ENCODE data around the gene ANAPC15. TPM values are rescaled to one million over a fixed set of nuclear protein-coding genes. Genes with fewer than 3 reads are reported as not detected.
A peak's percentile ranks its signal among the peaks of the same experiment; 100 is the strongest.

ANAPC15 gene
- polyA plus RNA-seq, 12 donors, result 31.3 to 61.4 (median 33.5) TPM; not detected in 1

DNA sequence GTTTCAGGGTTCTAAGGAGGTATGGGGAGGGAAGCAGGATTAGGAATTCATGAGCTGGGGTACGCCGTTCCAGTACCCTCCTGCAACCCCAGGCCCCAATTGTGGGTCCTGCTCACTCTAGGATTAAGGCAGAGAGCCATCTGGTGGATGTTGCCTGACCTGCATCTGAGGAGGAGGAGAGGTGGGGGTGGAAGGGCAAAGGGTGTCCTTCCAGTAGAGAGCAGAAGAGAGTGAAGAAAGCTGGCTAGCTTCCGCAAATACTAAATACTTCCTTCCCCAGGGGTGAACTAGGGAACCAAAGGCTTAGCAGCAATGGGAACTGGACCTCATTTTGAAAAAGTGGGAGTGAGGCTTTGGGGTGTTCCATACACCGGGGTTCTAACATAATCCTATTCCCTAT is 21.2 kb downstream of the ANAPC15 start:
- DNase-seq, result peak; percentile 60

GRCh38 chr11:72088076-72088808 is 24.3 kb downstream of the ANAPC15 start:
- no peak for DNase-seq

DNA sequence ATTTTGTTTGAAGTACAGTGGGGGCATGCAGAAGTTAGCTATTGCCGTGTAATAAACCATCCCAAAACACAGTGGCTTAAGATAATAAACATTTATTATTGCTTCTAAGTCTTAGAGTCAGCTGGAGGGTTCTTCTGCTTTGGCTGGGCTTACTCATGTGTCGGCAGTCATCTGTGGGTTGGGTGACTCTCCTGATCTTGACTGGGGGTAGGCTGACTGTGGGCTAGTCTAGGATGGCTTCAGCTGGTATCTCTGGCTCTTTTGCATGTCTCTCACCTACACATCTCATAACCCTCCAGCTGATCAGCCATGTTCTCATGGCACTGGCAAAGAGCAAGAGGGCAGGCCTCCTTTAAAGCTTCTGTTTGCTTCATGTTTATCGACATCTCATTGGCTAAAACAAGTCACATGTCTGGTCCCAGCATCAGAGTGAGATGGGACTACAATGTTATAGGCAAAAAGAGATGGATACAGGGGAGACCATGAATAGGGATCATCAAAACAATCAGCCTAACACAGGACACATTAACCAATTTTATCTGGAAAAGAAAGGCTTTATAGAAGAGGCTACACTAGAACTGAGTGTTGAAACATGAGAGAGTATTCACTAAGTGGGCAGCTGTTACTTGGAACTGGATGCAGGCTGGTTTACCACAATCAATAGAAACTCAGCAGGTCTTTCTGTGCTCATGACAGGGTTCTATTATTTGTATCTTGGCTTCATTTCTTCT is 26.7 kb downstream of the ANAPC15 start:
- no peak for DNase-seq

- no peak for DNase-seq
Measured at GRCh38 chr11:72084965-72085364, 27.5 kb downstream of the ANAPC15 start.

DNA sequence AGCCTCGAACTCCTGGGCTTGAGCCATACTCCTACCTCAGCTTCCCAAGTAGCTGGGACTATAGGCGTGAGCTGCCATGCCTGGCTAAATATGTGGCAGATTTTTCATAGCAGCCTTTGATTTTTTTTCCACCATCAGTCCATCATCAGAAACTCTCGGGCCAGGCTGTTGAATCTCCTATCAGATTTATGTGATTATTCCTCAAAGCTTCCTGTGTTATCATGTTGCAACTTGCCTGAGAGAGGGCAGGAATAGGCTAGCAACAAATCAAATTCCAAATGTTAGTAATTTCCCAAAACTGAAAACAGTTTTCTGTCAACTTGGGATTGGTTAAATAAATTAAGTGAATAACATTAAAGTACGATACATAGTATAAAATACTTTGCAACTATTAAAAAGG is 28.4 kb downstream of the ANAPC15 start:
- DNase-seq, result no peak

GRCh38 chr11:72083414-72083813 is 29.1 kb downstream of the ANAPC15 start:
- DNase-seq, result no peak

- DNase-seq, result no peak
Measured at GRCh38 chr11:72081821-72082453, 30.6 kb downstream of the ANAPC15 start.

- DNase-seq, result no peak
Measured at GRCh38 chr11:72081184-72081644, 31.3 kb downstream of the ANAPC15 start.

DNA sequence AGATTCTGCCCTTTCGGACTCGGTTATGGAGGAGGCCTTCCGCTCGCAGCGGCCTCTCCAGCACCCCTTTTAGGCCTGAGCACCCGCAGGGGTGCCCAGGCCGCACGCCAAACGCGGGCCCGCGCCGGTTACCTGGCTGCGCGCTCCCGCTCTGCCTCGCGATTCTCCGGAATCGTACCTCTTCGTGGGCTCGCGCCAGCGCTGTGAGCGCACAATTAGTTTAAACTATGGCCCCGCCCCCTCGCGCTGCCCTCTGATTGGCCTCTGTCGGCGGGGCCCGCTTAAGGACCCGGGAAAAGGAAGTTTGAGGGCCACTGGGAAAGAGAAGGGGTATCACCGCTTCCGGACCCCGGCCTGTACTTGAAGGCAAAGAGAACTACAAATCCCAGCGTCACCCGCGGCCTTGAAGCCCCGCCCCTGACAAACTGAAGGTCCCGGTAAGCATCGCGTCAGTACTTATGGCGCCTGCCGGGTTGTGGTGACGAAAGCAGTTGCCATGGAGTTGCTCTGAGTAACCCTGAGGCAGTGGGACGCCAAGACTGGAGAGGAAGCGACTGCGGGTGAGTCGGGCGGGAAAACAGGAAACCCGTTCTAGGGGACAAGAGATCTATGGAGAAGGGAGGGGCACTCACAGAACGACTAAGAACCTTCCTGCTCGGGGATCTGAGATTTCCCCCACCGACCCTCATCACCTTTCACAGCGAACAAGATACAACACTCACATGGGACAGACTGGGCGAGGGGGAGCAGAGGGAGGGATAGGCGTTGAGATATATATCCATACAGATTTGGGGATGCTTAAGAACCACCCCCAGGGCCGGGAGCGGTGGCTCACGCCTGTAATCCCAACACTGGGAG is 31.9 kb downstream of the ANAPC15 start, which contains the start of the genes LRRC51 and NUMA1:
Gene LRRC51 (plus strand): TSS at position 525 of the 858 bp plus-strand sequence. CDS start 8,234 bp downstream, outside the sequence.
Gene NUMA1 (minus strand): TSS at position 217 of the 858 bp plus-strand sequence. CDS start 44,599 bp downstream, outside the sequence.
- DNase-seq, result peak; percentile 100

DNA sequence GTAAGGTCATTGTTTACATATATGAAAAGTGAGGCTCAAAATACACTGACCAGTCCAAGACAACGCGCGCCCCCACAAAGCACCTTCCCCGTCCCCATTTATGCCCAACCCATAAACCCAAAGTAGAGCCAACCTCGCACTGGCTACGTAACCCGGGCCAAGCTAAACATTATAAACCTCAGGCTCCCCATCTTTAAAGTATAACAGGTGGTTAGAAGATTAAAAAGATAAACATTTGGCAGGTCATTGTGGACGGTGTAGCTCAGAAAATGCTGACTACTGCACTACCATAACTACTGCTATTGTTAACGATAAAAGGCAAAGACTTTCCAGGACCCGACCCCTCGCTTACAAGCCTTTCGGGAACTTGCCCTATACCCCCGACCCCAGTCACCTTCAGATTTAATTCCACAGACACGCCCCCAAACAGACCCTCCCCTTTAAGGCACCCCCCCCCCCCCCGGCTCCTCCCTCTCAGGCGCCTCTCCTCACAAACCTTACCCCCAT is 32.6 kb downstream of the ANAPC15 start:
- no peak for DNase-seq

DNA sequence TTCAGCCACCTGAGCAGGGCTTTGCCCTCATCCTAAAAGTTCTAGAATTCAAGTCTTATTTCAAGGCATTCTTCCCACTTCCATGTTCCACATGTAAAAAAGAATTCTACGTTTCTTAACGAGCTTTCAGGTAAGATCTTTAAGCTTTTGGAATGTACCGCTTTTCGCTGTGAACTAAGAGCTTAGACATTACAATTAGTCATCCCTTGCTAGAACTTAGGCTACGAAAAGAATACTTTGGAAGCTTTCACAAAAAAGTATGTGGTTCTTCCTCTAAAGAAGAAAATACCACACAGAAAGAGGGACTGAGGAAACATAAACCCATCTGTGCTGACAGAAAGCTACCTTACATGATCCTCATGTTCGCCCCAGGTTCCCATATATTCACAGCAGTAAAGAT is 34.0 kb downstream of the ANAPC15 start:
- DNase-seq, result no peak

DNA sequence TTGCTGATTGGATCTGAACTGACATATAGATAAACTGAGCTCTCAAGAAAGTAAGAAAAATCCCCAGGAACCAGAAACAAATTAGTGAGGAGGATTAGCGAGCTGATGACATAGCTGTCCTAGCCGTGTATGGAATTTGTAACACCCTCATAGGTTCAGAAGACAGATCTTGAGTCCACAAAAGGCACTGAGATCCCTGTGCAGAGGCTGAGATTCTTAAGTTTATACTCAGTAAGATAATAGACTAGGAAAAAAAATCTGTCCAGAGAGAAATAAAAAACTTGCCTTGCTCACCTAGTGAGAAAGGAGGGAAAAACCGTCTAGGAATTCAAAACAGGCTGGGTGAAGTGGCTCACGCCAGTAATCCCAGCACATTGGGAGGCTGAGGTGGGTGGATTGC is 36.7 kb downstream of the ANAPC15 start:
- DNase-seq, result no peak

- DNase-seq, result no peak
Measured at GRCh38 chr11:72075109-72075508, 37.4 kb downstream of the ANAPC15 start.

GRCh38 chr11:72072348-72072747 is 40.1 kb downstream of the ANAPC15 start:
- no peak for DNase-seq

GRCh38 chr11:72070491-72070890 is 42.0 kb downstream of the ANAPC15 start:
- no peak for DNase-seq

DNA sequence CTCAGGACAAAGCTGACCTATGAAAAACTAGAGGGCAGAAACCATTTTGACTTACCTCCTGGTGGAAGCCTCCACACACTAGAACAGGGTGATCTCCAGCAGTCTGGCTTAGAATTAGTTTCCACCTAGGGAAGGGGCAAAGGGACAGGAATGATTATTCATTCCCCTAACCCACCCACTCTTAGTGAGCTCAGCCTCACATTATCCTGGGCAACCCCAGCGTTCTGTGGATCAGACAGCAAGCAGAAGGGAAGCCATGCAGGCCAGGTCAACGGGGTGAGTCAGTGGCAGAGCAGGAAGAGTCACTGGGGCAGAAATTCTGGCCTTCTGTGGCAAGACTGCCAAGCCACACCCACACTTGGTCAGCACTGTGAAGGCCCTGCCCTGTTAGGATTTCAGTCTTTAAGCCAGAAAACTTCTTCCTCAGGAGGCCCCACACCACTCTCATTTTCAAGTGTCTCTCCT is 42.7 kb downstream of the ANAPC15 start:
- DNase-seq, result no peak

- no peak for DNase-seq
Measured at GRCh38 chr11:72069200-72069599, 43.3 kb downstream of the ANAPC15 start.

DNA sequence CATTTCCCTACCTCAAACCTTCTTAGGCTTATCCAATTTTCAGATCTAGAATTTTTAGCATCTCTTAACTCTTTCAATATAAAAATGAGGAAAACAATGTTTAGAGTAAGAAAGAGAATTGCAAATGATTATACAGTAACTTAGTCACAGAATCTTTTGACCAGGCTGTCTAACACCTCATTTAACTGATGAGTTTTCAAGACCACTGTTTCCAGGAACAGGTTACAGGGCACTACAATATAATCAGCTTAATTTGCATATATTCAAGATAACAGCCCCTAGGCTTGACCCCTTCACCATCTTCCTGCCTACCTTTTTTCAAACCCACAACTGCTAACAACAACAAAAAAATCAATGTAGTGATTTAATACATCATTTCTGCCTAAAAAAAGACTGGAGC is 44.8 kb downstream of the ANAPC15 start:
- no peak for DNase-seq

- no peak for DNase-seq
Measured at GRCh38 chr11:72067266-72067665, 45.2 kb downstream of the ANAPC15 start.

- DNase-seq, result no peak
Measured at GRCh38 chr11:72066855-72067254, 45.6 kb downstream of the ANAPC15 start.

DNA sequence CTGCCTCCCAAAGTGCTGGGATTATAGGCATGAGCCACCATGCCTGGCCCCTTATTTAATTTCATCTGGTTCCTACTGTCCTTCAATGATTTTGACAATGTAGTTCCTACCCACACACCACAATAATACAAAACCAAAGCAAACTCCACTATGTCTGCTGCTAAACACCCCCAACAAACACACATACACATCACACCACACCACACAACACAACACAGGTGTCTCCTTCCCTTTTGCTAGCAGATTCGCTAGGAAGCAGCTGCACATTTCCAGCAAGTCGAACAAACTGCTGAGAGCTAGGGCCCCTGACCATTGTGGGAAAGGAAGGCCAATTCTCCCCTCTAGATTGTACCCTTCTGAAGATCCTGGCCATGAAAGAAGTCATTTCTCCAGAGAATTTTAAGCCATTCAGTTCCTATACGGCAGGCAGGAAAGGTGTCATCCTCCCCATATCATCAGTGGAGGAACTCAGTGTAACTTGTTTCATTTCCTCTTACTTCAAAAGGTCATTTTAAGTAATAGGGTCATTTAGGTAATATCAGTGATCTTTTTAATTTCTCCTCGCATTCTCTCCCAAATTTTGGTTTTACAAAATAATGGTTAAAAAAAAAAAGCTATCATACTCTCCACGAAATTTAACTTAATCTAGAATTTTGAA is 50.6 kb downstream of the ANAPC15 start:
- no peak for DNase-seq
